Panc1 (cell line): ENCODE data around the gene HSPA4. TPM values are rescaled to one million over a fixed set of nuclear protein-coding genes. Genes with fewer than 3 reads are reported as not detected.

Experiments used
- ATAC-seq: fragments of 200-7000 bp; cut with Tn5 transposase; 2 replicates; pipeline ENCODE4 v1.9.1; 2020; ENCODE audit warnings: mild to moderate bottlenecking, moderate library complexity
- BruUV-seq: library from RNA; stranded (reverse); fragments of 400-500 nt; replicated peaks from 2 replicates; lab custom pipeline; 2021; lab: Mats Ljungman, UMichigan
- CTCF ChIA-PET: fragments of 300-600 bp; sonication (Branson Sonifier 250); formaldehyde crosslinking; loops from one replicate; lab custom pipeline; 2022; ENCODE audit warnings: antibody characterized with exemption; lab: Charles Lee
- POLR2A ChIA-PET: fragments of 300-600 bp; sonication (Branson Sonifier 250); formaldehyde crosslinking; loops from one replicate; lab custom pipeline; 2022; ENCODE audit warnings: antibody characterized with exemption; lab: Charles Lee
- DNase-seq: peaks from one replicate; pipeline ENCODE4 v3.0.0-alpha.2; 2010; ENCODE audit warnings: low read depth, low spot score
- H3K27ac ChIP-seq: 2 replicates; pipeline ENCODE4 v1.5.1; 2011; ENCODE audit warnings: mild to moderate bottlenecking, low read length, inconsistent platforms
- H3K27me3 ChIP-seq: fragments of 200-500 bp; sonication (Bioruptor generic); 2 replicates; pipeline ENCODE4 v1.6.0; 2014; ENCODE audit warnings: low read length, inconsistent platforms; ENCODE audit not compliant: control insufficient read depth, insufficient read depth
- H3K36me3 ChIP-seq: fragments of 200-500 bp; sonication (Bioruptor generic); 2 replicates; pipeline ENCODE4 v1.5.1; 2014; ENCODE audit warnings: inconsistent platforms, mild to moderate bottlenecking, low read length, moderate library complexity; ENCODE audit not compliant: control insufficient read depth, insufficient read depth
- H3K4me1 ChIP-seq: 2 replicates; pipeline ENCODE4 v1.5.1; 2011; ENCODE audit warnings: inconsistent platforms, mild to moderate bottlenecking, low read length, moderate library complexity; ENCODE audit not compliant: control insufficient read depth, insufficient read depth
- H3K4me3 ChIP-seq, 2 experiments: 2 replicates each; pipeline ENCODE4 v1.5.1; 2011 to 2012; ENCODE audit warnings: low read depth in 2 of 2, low read length in 2 of 2, mild to moderate bottlenecking in 2 of 2, inconsistent platforms in 1 of 2, moderate library complexity in 1 of 2
- H3K9me3 ChIP-seq: fragments of 200-500 bp; sonication (Bioruptor generic); 2 replicates; pipeline ENCODE4 v1.5.1; 2014; ENCODE audit warnings: low read depth, mild to moderate bottlenecking, inconsistent platforms, low read length, moderate library complexity; ENCODE audit not compliant: control insufficient read depth, insufficient read depth
- POLR2AphosphoS5 ChIP-seq: IDR thresholded peaks from 2 replicates; pipeline ENCODE4 v1.6.1; 2012; ENCODE audit warnings: mild to moderate bottlenecking, low read depth, low read length, moderate library complexity
- REST ChIP-seq, 2 experiments: IDR thresholded peaks; 2 replicates each; pipeline ENCODE4 v1.6.1; 2011 to 2012; ENCODE audit warnings: low read depth in 2 of 2, control low read depth in 1 of 2, low read length in 1 of 2, mild to moderate bottlenecking in 1 of 2, moderate library complexity in 1 of 2; ENCODE audit not compliant: insufficient read depth in 1 of 2
- SIN3A ChIP-seq: IDR thresholded peaks from 2 replicates; pipeline ENCODE4 v1.6.1; 2012; ENCODE audit warnings: low read depth, mild to moderate bottlenecking, low read length, moderate library complexity, borderline replicate concordance; ENCODE audit not compliant: insufficient read depth
- TCF7L2 ChIP-seq: IDR thresholded peaks from 2 replicates; pipeline ENCODE4 v1.6.1; 2011; ENCODE audit warnings: mild to moderate bottlenecking, low read depth, low read length, inconsistent platforms
- in situ Hi-C: cut with HindIII; loops from 2 replicates; pipeline ENCODE4 v1.10.0; 2016; ENCODE audit warnings: low sequenced_read_pairs, low pct_unique_long_range_greater_than_20kb
- intact Hi-C: fragments of 100-400 bp; cut with micrococcal nuclease; formaldehyde crosslinking; loops from one replicate; pipeline ENCODE4 v1.10.0; 2022; ENCODE audit not compliant: unreplicated experiment
- total RNA-seq: library from RNA; stranded (reverse); gene quantifications from one replicate; pipeline ENCODE4 v1.2.1, GENCODE V29; 2021; ENCODE audit not compliant: unreplicated experiment
- TF ChIP-seq, protein P1 (sequence below): fragments of 450-650 bp; IDR thresholded peaks from 2 replicates; pipeline ENCODE4 v1.5.1; 2017; ENCODE audit warnings: mild to moderate bottlenecking

The HSPA4 gene
- total RNA-seq, 1 experiment from 2014 or later: 247 TPM

DNA sequence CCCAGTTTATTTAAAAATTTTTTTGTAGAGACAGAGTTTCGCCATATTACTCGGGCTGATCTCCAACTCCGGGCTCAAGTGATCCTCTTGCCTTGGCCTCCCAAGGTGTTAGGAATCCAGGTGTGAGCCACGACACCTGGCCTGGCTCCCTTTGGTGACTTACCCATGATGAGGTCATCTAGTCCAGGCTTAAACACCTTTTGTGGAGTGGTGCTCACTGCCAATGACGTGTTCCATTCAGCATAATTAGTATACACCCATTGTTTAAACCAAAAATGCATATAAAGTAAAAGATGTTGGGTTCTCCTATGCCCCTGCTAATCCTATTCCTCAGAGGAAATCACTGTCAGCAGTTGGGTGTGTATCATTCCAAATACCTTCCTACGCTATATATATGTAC lies 91.0 kb downstream of the HSPA4 start:
- ATAC-seq (no peak), DNase-seq (no peak)
- intact Hi-C loops: no loop called here
- no TSS peak for BruUV-seq
- Histone ChIP-seq H3K4me1 (no peaks in the 10 kb centered on the region), H3K9me3 (no peaks in the 10 kb centered on the region), H3K27ac (no peak overlapping the region), H3K36me3 (no peaks in the 10 kb centered on the region), H3K4me3 (no peak overlapping the region), H3K27me3 (peaks cover 2% of the 10 kb centered on the region; the same call in 1 of the 2 replicates)
- CTCF ChIA-PET: interaction anchor here (0.6 kb wide), 1 partner anchor 9 kb away, joined by 3 read pairs; no protein-coding TSS in a partner anchor
- no peak for TF ChIP-seq REST (IDR thresholded peaks at IDR 0.05; ENCODE audit: insufficient read depth in 1 of 2, low read depth in 2 of 2, low read length in 1 of 2)
- TF ChIP-seq TCF7L2: no peak
- no peak for TF ChIP-seq SIN3A
- TF ChIP-seq POLR2AphosphoS5: no peak
- TF ChIP-seq, protein P1, sequence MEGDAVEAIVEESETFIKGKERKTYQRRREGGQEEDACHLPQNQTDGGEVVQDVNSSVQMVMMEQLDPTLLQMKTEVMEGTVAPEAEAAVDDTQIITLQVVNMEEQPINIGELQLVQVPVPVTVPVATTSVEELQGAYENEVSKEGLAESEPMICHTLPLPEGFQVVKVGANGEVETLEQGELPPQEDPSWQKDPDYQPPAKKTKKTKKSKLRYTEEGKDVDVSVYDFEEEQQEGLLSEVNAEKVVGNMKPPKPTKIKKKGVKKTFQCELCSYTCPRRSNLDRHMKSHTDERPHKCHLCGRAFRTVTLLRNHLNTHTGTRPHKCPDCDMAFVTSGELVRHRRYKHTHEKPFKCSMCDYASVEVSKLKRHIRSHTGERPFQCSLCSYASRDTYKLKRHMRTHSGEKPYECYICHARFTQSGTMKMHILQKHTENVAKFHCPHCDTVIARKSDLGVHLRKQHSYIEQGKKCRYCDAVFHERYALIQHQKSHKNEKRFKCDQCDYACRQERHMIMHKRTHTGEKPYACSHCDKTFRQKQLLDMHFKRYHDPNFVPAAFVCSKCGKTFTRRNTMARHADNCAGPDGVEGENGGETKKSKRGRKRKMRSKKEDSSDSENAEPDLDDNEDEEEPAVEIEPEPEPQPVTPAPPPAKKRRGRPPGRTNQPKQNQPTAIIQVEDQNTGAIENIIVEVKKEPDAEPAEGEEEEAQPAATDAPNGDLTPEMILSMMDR: no peak
- in situ Hi-C loops: no loop called here
- POLR2A ChIA-PET: interaction anchor here (0.7 kb wide), 1 partner anchor 12 kb away, joined by 3 read pairs; no protein-coding TSS in a partner anchor

- Histone ChIP-seq H3K27ac (no peak overlapping the region), H3K4me3 (no peak overlapping the region), H3K27me3 (no peaks in the 10 kb centered on the region), H3K9me3 (no peaks in the 10 kb centered on the region), H3K4me1 (no peaks in the 10 kb centered on the region), H3K36me3 (no peaks in the 10 kb centered on the region)
- intact Hi-C loops: no loop called here
- no peak for DNase-seq
- no peak for ATAC-seq
- no TSS peak for BruUV-seq
- no peak for TF ChIP-seq POLR2AphosphoS5
- TF ChIP-seq REST (IDR thresholded peaks at IDR 0.05; ENCODE audit: insufficient read depth in 1 of 2, low read depth in 2 of 2, low read length in 1 of 2): no peak
- TF ChIP-seq, protein P1: no peak
- TF ChIP-seq TCF7L2: no peak
- no peak for TF ChIP-seq SIN3A
- in situ Hi-C loops: no loop called here
- POLR2A ChIA-PET: no interaction called here
- CTCF ChIA-PET: no interaction called here
Measured at GRCh38 chr5:133144245-133144981, 92.6 kb downstream of the HSPA4 start.
